K562 treated with DMSO at 1 percent for 4 hours (cell line): Measurements from ENCODE around the gene TBC1D1. TPM values are rescaled to one million over a fixed set of nuclear protein-coding genes. Genes with fewer than 3 reads are reported as not detected.

ENCODE experiments used
- total RNA-seq: library from RNA; unstranded; fragments of 300-600 nt; gene quantifications from 2 replicates; pipeline ENCODE4 v1.2.3, GENCODE V29; 2022; ENCODE audit not compliant: insufficient read depth

Gene TBC1D1, protein sequence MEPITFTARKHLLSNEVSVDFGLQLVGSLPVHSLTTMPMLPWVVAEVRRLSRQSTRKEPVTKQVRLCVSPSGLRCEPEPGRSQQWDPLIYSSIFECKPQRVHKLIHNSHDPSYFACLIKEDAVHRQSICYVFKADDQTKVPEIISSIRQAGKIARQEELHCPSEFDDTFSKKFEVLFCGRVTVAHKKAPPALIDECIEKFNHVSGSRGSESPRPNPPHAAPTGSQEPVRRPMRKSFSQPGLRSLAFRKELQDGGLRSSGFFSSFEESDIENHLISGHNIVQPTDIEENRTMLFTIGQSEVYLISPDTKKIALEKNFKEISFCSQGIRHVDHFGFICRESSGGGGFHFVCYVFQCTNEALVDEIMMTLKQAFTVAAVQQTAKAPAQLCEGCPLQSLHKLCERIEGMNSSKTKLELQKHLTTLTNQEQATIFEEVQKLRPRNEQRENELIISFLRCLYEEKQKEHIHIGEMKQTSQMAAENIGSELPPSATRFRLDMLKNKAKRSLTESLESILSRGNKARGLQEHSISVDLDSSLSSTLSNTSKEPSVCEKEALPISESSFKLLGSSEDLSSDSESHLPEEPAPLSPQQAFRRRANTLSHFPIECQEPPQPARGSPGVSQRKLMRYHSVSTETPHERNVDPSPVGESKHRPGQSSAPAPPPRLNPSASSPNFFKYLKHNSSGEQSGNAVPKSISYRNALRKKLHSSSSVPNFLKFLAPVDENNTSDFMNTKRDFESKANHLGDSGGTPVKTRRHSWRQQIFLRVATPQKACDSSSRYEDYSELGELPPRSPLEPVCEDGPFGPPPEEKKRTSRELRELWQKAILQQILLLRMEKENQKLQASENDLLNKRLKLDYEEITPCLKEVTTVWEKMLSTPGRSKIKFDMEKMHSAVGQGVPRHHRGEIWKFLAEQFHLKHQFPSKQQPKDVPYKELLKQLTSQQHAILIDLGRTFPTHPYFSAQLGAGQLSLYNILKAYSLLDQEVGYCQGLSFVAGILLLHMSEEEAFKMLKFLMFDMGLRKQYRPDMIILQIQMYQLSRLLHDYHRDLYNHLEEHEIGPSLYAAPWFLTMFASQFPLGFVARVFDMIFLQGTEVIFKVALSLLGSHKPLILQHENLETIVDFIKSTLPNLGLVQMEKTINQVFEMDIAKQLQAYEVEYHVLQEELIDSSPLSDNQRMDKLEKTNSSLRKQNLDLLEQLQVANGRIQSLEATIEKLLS (N-terminal part only)
- 4.3 and 5.1 TPM in 2 replicates for total RNA-seq

DNA sequence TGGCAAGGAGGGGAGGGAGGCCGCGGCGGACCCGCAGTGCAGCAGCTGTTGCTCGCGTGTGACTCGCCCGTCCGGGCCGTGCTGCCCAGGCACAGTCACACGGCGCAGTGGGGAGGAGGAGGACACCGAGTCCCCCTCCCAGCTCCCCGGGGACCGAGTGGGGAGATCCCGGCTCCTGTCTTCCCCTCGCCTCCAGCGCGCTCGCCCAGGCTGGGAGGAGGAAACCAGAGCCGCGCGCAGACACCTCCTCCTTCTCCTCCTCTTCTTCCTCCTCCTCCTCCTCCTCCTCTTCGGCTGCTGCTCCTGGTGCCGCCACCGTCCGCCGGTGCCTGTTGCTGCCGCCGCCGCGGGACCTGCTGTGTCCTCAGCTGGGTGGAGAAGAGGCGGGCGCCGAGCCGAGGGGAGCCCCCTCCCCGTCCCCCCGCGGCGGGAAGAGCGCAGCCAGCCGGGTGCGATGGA lies at the start of gene TBC1D1:
TSS of gene TBC1D1 (plus strand) at position 284 of the 459 bp plus-strand sequence. CDS start 11,012 bp downstream, outside the sequence.

DNA sequence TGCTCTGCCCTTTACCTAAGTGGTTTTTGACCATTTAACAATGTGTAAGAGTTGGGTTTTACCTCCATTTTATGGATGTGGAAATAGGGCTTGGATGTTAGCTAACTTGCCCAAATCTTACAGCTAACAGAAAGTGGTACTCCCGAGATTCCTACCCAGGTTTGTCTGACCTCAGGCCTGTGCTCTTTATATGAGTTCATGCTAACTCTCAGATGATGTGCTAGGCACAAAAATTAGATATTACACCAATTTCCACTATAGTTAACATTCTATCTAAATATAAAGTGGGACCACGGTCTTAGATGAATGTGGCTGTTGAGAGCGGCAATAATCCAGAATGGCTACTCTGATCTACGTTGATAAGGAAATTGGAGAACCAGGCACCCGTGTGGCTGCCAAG lies 69.2 kb downstream of the TBC1D1 start, which contains the start of gene PTTG2:
TSS of gene PTTG2 (plus strand) at position 301 of the 400 bp plus-strand sequence. CDS start at position 338, 37 bp downstream.

Other genes with a start within 250 kb of the TBC1D1 start
- gene RELL1, start 204.7 kb upstream of the TBC1D1 start, total RNA-seq, result 0.53 TPM in 1 of 2 replicates, not detected in the other
- gene PGM2, start 64.4 kb upstream of the TBC1D1 start, total RNA-seq, result 9.5 and 13.8 TPM in 2 replicates
- gene PTTG2, start 69.3 kb downstream of the TBC1D1 start, total RNA-seq, result not detected in 2 replicates